Smooth muscle cell (in vitro differentiated cells): ENCODE data around the gene TMED6. TPM values are rescaled to one million over a fixed set of nuclear protein-coding genes. Genes with fewer than 3 reads are reported as not detected.

Experiments used
- DNase-seq: peaks from one replicate; lab custom pipeline; 2025; ENCODE audit not compliant: unreplicated experiment; lab: John Stamatoyannopoulos, UW
- H2AFZ ChIP-seq: fragments of 200-600 bp; sonication (generic); 2 replicates; pipeline ENCODE4 v1.6.0; 2016; ENCODE audit warnings: antibody characterized with exemption, low read depth, mild to moderate bottlenecking
- H3F3A ChIP-seq: fragments of 200-600 bp; sonication (generic); 2 replicates; pipeline ENCODE4 v1.6.0; 2017; ENCODE audit warnings: antibody characterized with exemption, low read depth
- H3K27ac ChIP-seq: fragments of 200-600 bp; sonication (generic); 2 replicates; pipeline ENCODE4 v1.5.1; 2016; ENCODE audit warnings: low read depth, mild to moderate bottlenecking
- H3K27me3 ChIP-seq: fragments of 200-600 bp; sonication (generic); 2 replicates; pipeline ENCODE4 v1.6.1; 2016; ENCODE audit warnings: low read depth, mild to moderate bottlenecking
- H3K36me3 ChIP-seq: fragments of 200-600 bp; sonication (generic); 2 replicates; pipeline ENCODE4 v1.5.1; 2016; ENCODE audit warnings: low read depth
- H3K4me1 ChIP-seq: fragments of 200-600 bp; sonication (generic); 2 replicates; pipeline ENCODE4 v1.5.1; 2016; ENCODE audit warnings: low read depth
- H3K4me2 ChIP-seq: fragments of 200-600 bp; sonication (generic); 2 replicates; pipeline ENCODE4 v1.6.0; 2016; ENCODE audit warnings: mild to moderate bottlenecking
- H3K4me3 ChIP-seq: fragments of 200-600 bp; sonication (generic); 2 replicates; pipeline ENCODE4 v1.5.1; 2016; ENCODE audit warnings: mild to moderate bottlenecking
- H3K79me2 ChIP-seq: fragments of 200-600 bp; sonication (generic); 2 replicates; pipeline ENCODE4 v1.6.0; 2016; ENCODE audit warnings: low read depth, mild to moderate bottlenecking
- H3K9ac ChIP-seq: fragments of 200-600 bp; sonication (generic); 2 replicates; pipeline ENCODE4 v1.6.0; 2016; ENCODE audit warnings: low read depth
- H3K9me3 ChIP-seq: fragments of 200-600 bp; sonication (generic); replicated peaks from 2 replicates; pipeline ENCODE4 v1.5.1; 2016; ENCODE audit warnings: low read depth
- H4K20me1 ChIP-seq: fragments of 200-600 bp; sonication (generic); 2 replicates; pipeline ENCODE4 v1.6.0; 2016; ENCODE audit warnings: low read depth
- CTCF ChIP-seq: fragments of 200-600 bp; sonication (generic); IDR thresholded peaks from 2 replicates; pipeline ENCODE4 v1.5.1; 2017; ENCODE audit warnings: borderline replicate concordance, mild to moderate bottlenecking, antibody characterized with exemption; ENCODE audit not compliant: insufficient read depth, poor library complexity, severe bottlenecking
- WGBS: methylation state at CpG from one replicate; pipeline ENCODE4 v1.1.7; 2016; ENCODE audit warnings: low lambda C conversion rate; 5-methylcytosine and 5-hydroxymethylcytosine counted together
- polyA plus RNA-seq: library from polyadenylated mRNA; unstranded; fragments of >200 nt; fragmentation: Nextera tagmentation; extraction: Ambion mirVana; gene quantifications from 2 replicates; pipeline ENCODE4 v1.2.1, GENCODE V29; 2016
- total RNA-seq: library from RNA; depleted of rRNA; stranded (reverse); fragments of >200 nt; gene quantifications from 2 replicates; pipeline ENCODE4 v1.2.3, GENCODE V29; 2014

TMED6 gene
- total and polyA plus RNA-seq, 2 experiments from 2014 or later = 0.23 to 0.27 TPM

GRCh38 chr16:69339289-69340094, 12.1 kb downstream of the TMED6 start, which contains the start of the genes COG8 and NIP7:
Gene COG8 (minus strand): TSS chr16:69339564. CDS start chr16:69339552, 12 bp downstream.
Gene NIP7 (plus strand): TSS chr16:69339772. CDS start chr16:69339830, 58 bp downstream.
- Histone ChIP-seq H3K9me3 (no peaks in the 10 kb centered on the region), H3K79me2 (peaks cover 33% of the 10 kb centered on the region)
- DNase-seq = peak; percentile 73

GRCh38 chr16:69338557-69339288, 12.9 kb downstream of the TMED6 start:
- Histone ChIP-seq H3K4me2 (peak overlapping the region; percentile 97), H3K36me3 (no peaks in the 10 kb centered on the region), H3K27ac (peak overlapping the region; percentile 70), H2AFZ (peak overlapping the region; percentile 78), H3K9ac (peak overlapping the region; percentile 82), H3K9me3 (no peaks in the 10 kb centered on the region), H3K4me3 (peak overlapping the region; percentile 83), H4K20me1 (no peaks in the 10 kb centered on the region), H3K4me1 (peaks cover 17% of the 10 kb centered on the region), H3F3A (no peaks in the 10 kb centered on the region), H3K79me2 (peaks cover 33% of the 10 kb centered on the region), H3K27me3 (no peaks in the 10 kb centered on the region)
- no peak for TF ChIP-seq CTCF
- no peak for DNase-seq
- WGBS = 26% methylated on average over 46 of the region's 46 CpGs

More at GRCh38 chr16:69339289-69340094, 12.1 kb downstream of the TMED6 start, which contains the start of the genes COG8 and NIP7:
- Histone ChIP-seq H3F3A (no peaks in the 10 kb centered on the region), H3K27me3 (no peaks in the 10 kb centered on the region), H2AFZ (peak within 1 kb of the TSS; percentile 78), H3K4me2 (peak within 1 kb of the TSS; percentile 97), H3K9ac (peak within 1 kb of the TSS; percentile 82), H3K4me1 (peaks cover 17% of the 10 kb centered on the region), H3K36me3 (no peaks in the 10 kb centered on the region), H3K27ac (peak within 1 kb of the TSS; percentile 70), H3K4me3 (peak within 1 kb of the TSS; percentile 83), H4K20me1 (no peaks in the 10 kb centered on the region)
- WGBS = 2% methylated on average over 69 of the region's 77 CpGs
- peak; percentile 74 for TF ChIP-seq CTCF

- no peak for DNase-seq
- Histone ChIP-seq H2AFZ (no peak overlapping the region), H4K20me1 (no peaks in the 10 kb centered on the region), H3K27ac (no peak overlapping the region), H3K9ac (no peak overlapping the region), H3K36me3 (no peaks in the 10 kb centered on the region), H3F3A (no peaks in the 10 kb centered on the region), H3K4me3 (no peak overlapping the region), H3K4me2 (no peak overlapping the region), H3K79me2 (peaks cover 17% of the 10 kb centered on the region), H3K9me3 (no peaks in the 10 kb centered on the region), H3K4me1 (peaks cover 9% of the 10 kb centered on the region), H3K27me3 (no peaks in the 10 kb centered on the region)
- TF ChIP-seq CTCF = no peak
- 98% methylated on average over 9 of the region's 9 CpGs for WGBS
These were observed 16.9 kb downstream of the TMED6 start for GRCh38 chr16:69334696-69335095.
